COLO829 (cell line): ENCODE results near the gene MGAT1.
"Not testable (repeated sequence)": the region's sequence is repeated elsewhere in the genome, so short reads cannot be mapped to it uniquely, and the experiment has no call there.

Experiments
- DNase-seq: peaks from one replicate; pipeline ENCODE4 v3.0.0; 2012; ENCODE audit warnings: low spot score

Gene MGAT1

GRCh38 chr5:180802325-180803180, at the start of gene MGAT1:
Gene MGAT1 (minus strand): TSS chr5:180802806. CDS start chr5:180792971, 9,835 bp downstream.
- peak; percentile 56 for DNase-seq

- DNase-seq = no peak
Measured at GRCh38 chr5:180850434-180851078, 48.0 kb upstream of the MGAT1 start.

GRCh38 chr5:180849827-180850226, 47.2 kb upstream of the MGAT1 start:
- DNase-seq = no peak

GRCh38 chr5:180848878-180849277, 46.3 kb upstream of the MGAT1 start:
- no peak for DNase-seq

GRCh38 chr5:180848265-180848664, 45.7 kb upstream of the MGAT1 start:
- DNase-seq = no peak

- DNase-seq = no peak
Measured at GRCh38 chr5:180847026-180847425, 44.4 kb upstream of the MGAT1 start.

- DNase-seq = no peak
Measured at GRCh38 chr5:180844858-180845257, 42.3 kb upstream of the MGAT1 start.

GRCh38 chr5:180844432-180844831, 41.8 kb upstream of the MGAT1 start:
- DNase-seq = no peak

GRCh38 chr5:180839935-180840334, 37.3 kb upstream of the MGAT1 start:
- DNase-seq = no peak

GRCh38 chr5:180839227-180839626, 36.6 kb upstream of the MGAT1 start:
- no peak for DNase-seq

GRCh38 chr5:180837478-180837877, 34.9 kb upstream of the MGAT1 start:
- DNase-seq = no peak

- no peak for DNase-seq
Measured at GRCh38 chr5:180832638-180833068, 30.0 kb upstream of the MGAT1 start.

- DNase-seq = peak; percentile 17
Measured at GRCh38 chr5:180831139-180832093, 28.8 kb upstream of the MGAT1 start.

- peak; percentile 8 for DNase-seq
Measured at GRCh38 chr5:180830253-180831138, 27.9 kb upstream of the MGAT1 start.

- DNase-seq = no peak
Measured at GRCh38 chr5:180829726-180830125, 27.1 kb upstream of the MGAT1 start.

GRCh38 chr5:180828756-180829531, 26.3 kb upstream of the MGAT1 start:
- not testable (repeated sequence) for DNase-seq

- not testable (repeated sequence) for DNase-seq
Measured at GRCh38 chr5:180827374-180827773, 24.8 kb upstream of the MGAT1 start.

- DNase-seq = peak; percentile 40
Measured at GRCh38 chr5:180825768-180826525, 23.3 kb upstream of the MGAT1 start.

GRCh38 chr5:180824630-180825476, 22.2 kb upstream of the MGAT1 start:
- DNase-seq = no peak
